GM21528 (cell line): ENCODE measurements around the gene AFF2.

ENCODE experiments used
- ATAC-seq: cut with Tn5 transposase; IDR thresholded peaks from one replicate; pipeline ENCODE4 v1.9.1; 2021; ENCODE audit warnings: mild to moderate bottlenecking, moderate library complexity; ENCODE audit not compliant: unreplicated experiment, low FRiP score

The AFF2 gene

GRCh38 chrX:148713981-148714380 is 213.6 kb downstream of the AFF2 start:
- ATAC-seq, result no peak

- ATAC-seq, result no peak
These were observed 214.9 kb downstream of the AFF2 start for GRCh38 chrX:148715361-148715760.

GRCh38 chrX:148722966-148723365 is 222.5 kb downstream of the AFF2 start:
- no peak for ATAC-seq

- ATAC-seq, result no peak
These were observed 223.1 kb downstream of the AFF2 start for GRCh38 chrX:148723551-148723950.

- no peak for ATAC-seq
These were observed 228.5 kb downstream of the AFF2 start for GRCh38 chrX:148728901-148729300.

- ATAC-seq, result no peak
These were observed 232.3 kb downstream of the AFF2 start for GRCh38 chrX:148732743-148733142.

GRCh38 chrX:148741441-148741840 is 241.0 kb downstream of the AFF2 start:
- no peak for ATAC-seq

GRCh38 chrX:148755111-148755510 is 254.7 kb downstream of the AFF2 start:
- ATAC-seq, result no peak

GRCh38 chrX:148763896-148764295 is 263.5 kb downstream of the AFF2 start:
- no peak for ATAC-seq

GRCh38 chrX:148768296-148768695 is 267.9 kb downstream of the AFF2 start:
- no peak for ATAC-seq

- no peak for ATAC-seq
These were observed 271.0 kb downstream of the AFF2 start for GRCh38 chrX:148771440-148771839.

- no peak for ATAC-seq
These were observed 273.9 kb downstream of the AFF2 start for GRCh38 chrX:148774276-148774675.

- ATAC-seq, result no peak
These were observed 283.7 kb downstream of the AFF2 start for GRCh38 chrX:148784137-148784536.

GRCh38 chrX:148784856-148785255 is 284.4 kb downstream of the AFF2 start:
- ATAC-seq, result no peak

GRCh38 chrX:148785256-148785655 is 284.8 kb downstream of the AFF2 start:
- no peak for ATAC-seq

GRCh38 chrX:148788449-148788848 is 288.0 kb downstream of the AFF2 start:
- ATAC-seq, result no peak

GRCh38 chrX:148794350-148794749 is 293.9 kb downstream of the AFF2 start:
- no peak for ATAC-seq

- no peak for ATAC-seq
These were observed 304.4 kb downstream of the AFF2 start for GRCh38 chrX:148804579-148805355.

GRCh38 chrX:148806145-148806870 is 305.9 kb downstream of the AFF2 start:
- ATAC-seq, result no peak

GRCh38 chrX:148808833-148809232 is 308.4 kb downstream of the AFF2 start:
- ATAC-seq, result no peak

GRCh38 chrX:148811236-148811635 is 310.8 kb downstream of the AFF2 start:
- ATAC-seq, result no peak

- ATAC-seq, result no peak
These were observed 313.0 kb downstream of the AFF2 start for GRCh38 chrX:148813422-148813821.
